Putamen (tissue), 1 donor: ENCODE results near the gene CD300LF.

Source experiments
- DNase-seq: peaks from one replicate; pipeline ENCODE4 v3.0.0-alpha.2; 2016; ENCODE audit warnings: low spot score

The CD300LF gene

GRCh38 chr17:74686761-74687160 is 26.0 kb downstream of the CD300LF start:
- no peak for DNase-seq

GRCh38 chr17:74682471-74683190 is 30.1 kb downstream of the CD300LF start:
- DNase-seq: no peak

- no peak for DNase-seq
Observed at GRCh38 chr17:74682028-74682427, 30.7 kb downstream of the CD300LF start.

- no peak for DNase-seq
Observed at GRCh38 chr17:74680941-74681340, 31.8 kb downstream of the CD300LF start.

- DNase-seq: no peak
Observed at GRCh38 chr17:74680213-74680612, 32.5 kb downstream of the CD300LF start.

- DNase-seq: no peak
Observed at GRCh38 chr17:74679374-74679773, 33.3 kb downstream of the CD300LF start.

GRCh38 chr17:74678541-74678940 is 34.2 kb downstream of the CD300LF start:
- no peak for DNase-seq

- DNase-seq: no peak
Observed at GRCh38 chr17:74677558-74678466, 34.9 kb downstream of the CD300LF start.

- no peak for DNase-seq
Observed at GRCh38 chr17:74671031-74671771, 41.5 kb downstream of the CD300LF start.

- DNase-seq: no peak
Observed at GRCh38 chr17:74670329-74670728, 42.4 kb downstream of the CD300LF start.

GRCh38 chr17:74663561-74663960 is 49.2 kb downstream of the CD300LF start:
- no peak for DNase-seq

- DNase-seq: no peak
Observed at GRCh38 chr17:74659889-74660288, 52.8 kb downstream of the CD300LF start.

GRCh38 chr17:74658620-74659019 is 54.1 kb downstream of the CD300LF start:
- DNase-seq: no peak

GRCh38 chr17:74654742-74655141 is 58.0 kb downstream of the CD300LF start:
- no peak for DNase-seq

GRCh38 chr17:74652020-74652419 is 60.7 kb downstream of the CD300LF start:
- DNase-seq: no peak

- DNase-seq: no peak
Observed at GRCh38 chr17:74649909-74650308, 62.8 kb downstream of the CD300LF start.

- DNase-seq: no peak
Observed at GRCh38 chr17:74647871-74648672, 64.7 kb downstream of the CD300LF start.

GRCh38 chr17:74646231-74646630 is 66.5 kb downstream of the CD300LF start:
- DNase-seq: no peak

- no peak for DNase-seq
Observed at GRCh38 chr17:74645010-74645409, 67.7 kb downstream of the CD300LF start.

- no peak for DNase-seq
Observed at GRCh38 chr17:74644419-74644818, 68.3 kb downstream of the CD300LF start.
